ENCODE data around the gene MAN1A1.

The MAN1A1 gene

DNA sequence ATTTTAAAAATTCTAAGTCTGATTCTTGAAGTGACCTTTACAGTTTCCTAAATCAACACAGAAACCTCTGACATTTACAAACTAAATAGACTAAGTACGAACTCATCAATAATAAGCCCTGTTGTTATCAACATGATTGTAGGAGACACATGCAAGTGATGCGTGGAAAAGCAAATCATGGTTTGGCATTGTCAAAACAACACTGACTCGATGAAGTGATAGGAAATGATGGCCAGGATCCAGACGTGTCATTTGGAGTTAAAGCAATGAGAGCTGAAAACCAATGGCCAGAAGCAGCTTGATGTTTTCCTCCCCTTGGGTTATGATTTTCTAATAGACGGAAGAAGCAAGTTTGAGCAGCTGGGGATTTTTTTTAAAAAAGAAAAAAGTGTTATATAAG, 153.7 kb downstream of the MAN1A1 start:
- DNase-seq (ENCODE audit: low spot score): no peak

DNA sequence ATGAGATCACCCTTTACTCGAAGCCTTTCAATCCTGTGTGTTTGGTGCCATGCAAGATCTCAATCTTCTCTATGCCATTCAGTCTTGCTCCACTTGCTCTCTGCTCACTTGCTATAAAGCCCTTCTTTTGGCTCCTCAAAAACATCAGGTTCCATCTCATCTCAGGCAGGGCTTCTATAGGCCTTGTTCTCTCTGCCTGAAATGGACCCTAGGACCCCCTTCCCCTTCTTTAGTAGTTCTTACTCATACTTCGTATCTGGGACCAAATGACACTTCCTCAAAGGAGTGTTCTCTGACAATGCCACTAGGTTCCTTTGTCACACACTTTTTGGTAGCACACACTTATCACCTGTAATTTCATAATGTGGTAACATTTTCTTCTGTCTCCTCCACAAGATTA, 154.4 kb downstream of the MAN1A1 start:
- no peak for DNase-seq (ENCODE audit: low spot score)

- no peak for DNase-seq (ENCODE audit: low spot score)
Measured at GRCh38 chr6:119193707-119194106, 155.9 kb downstream of the MAN1A1 start.

DNA sequence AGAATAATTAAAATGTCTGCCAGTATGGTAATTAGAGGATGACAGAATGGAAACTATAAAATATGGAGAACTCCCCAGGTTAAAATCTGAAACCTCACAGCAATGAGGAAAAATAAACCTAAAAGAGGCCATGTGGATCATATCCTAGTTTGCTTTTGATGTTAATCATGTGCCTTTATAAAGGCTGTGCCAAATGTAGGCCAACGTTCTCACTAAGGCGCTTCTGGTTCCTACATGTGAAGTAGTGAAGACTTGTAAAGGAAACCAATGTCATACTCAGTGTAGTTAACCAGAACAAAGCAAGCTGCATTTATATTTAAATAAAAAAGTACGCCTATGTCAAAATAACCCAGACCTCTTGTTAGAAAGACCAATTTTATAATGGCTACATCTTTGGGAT, 157.4 kb downstream of the MAN1A1 start:
- DNase-seq (ENCODE audit: low spot score): no peak

DNA sequence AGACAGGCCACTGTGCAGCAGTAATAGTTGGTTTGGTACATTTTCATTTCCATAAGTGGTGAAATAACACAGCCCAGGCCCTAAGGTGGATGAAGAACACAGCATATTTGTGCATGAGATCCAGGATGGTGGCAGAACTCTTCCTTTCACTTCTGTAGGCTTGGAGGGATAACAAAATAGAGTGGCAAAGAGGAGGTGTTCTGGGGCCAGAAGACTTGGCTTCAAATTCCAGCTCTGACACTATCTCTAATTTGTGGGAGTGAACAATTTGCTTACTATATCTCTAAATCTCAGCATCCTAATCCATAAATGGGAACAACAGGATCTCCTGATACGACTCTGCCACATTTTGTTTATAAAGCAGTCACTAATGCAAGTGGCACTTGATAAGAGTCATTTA, 159.4 kb downstream of the MAN1A1 start:
- DNase-seq (ENCODE audit: low spot score): no peak

DNA sequence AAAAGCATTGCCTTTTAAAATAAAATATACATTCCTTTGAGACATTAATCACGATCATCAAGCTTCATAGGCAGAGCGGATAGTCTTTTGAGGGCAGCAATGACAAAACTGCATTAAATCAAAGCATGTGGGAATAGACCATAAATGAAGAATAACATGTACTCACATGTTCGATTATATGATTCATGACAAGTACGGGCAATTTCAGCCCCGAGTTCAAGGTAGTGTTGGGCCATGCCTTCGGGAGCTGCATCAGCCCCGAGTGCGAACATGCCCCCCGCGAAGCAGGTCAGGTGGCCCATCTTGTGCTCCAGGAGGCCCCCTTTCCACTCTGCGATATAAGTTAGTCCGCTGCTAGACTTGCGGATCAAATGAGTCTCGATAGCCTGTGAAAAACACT, 160.1 kb downstream of the MAN1A1 start:
- no peak for DNase-seq (ENCODE audit: low spot score)

GRCh38 chr6:119187596-119187995, 162.0 kb downstream of the MAN1A1 start:
- no peak for DNase-seq (ENCODE audit: low spot score)

GRCh38 chr6:119186490-119186889, 163.1 kb downstream of the MAN1A1 start:
- DNase-seq (ENCODE audit: low spot score): no peak

DNA sequence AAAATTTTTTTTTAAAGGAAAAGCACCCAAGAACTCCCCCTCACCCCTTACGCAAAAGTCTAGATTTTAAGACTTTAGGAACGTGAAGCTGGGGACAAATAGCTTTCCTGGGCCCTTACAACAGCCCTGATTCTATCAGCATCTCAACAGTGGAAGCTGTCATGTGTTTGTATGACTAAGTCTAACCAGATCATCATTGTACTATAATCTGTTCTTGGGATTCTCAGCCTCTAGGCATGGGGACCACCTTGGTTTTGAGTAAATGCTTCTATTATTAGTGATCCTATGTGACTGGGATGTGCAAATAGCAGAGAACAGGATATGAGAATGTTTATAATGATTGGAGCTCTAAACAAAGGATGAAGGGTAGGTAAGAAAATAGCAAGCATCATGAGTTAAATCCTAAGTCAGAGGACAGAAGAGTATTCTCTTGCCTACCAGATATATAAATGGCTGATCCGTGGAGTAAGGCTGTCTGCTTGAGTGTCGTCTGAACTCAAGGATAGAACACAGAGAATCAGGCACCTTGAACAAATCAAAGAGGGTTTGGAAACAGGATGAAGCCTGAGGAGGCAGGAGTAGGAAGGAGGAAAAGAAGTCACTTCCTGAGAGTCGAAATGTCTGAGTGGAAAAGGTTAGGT, 165.4 kb downstream of the MAN1A1 start:
- DNase-seq (ENCODE audit: low spot score): no peak

DNA sequence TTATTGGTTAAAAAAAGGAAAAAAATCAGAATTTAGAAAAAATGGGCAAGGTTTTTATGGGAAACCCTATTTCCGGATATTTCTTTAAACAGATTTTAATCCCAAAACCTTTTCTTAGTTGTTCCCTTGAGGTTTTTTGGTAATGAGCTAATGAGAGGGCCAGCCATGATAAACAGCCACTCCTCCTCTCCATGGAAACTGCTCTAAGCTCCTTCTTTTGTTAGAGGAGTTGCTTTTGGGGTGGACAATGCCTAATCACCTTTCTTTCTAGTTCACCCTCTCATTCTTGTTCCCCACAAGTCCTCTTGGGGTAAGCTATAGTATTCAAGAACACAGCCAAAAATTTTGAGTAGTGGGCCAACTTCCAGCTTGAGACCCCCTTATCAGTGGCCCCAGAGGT, 166.1 kb downstream of the MAN1A1 start:
- no peak for DNase-seq (ENCODE audit: low spot score)

DNA sequence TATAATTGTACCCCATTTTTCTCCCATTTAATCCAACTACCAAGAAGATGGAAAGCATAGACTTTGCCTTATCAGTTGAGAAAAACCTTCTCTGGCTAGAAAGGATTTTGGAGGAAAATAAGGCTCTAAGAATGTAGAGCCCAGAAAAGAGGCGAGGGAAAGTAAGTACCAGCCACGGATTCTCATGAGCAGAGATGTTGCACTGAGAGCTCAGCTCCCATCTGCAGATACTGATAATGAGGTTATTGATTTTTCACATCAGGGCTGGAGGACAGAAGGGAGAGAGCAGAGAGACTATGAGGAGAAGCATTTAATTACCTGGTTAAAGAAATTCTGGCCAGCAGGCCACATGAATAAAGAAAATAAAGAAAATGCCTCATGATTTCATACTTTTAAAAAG, 166.7 kb downstream of the MAN1A1 start:
- no peak for DNase-seq (ENCODE audit: low spot score)

- DNase-seq (ENCODE audit: low spot score): no peak
Measured at GRCh38 chr6:119182216-119182803, 167.3 kb downstream of the MAN1A1 start.

GRCh38 chr6:119181046-119181445, 168.5 kb downstream of the MAN1A1 start:
- no peak for DNase-seq (ENCODE audit: low spot score)

DNA sequence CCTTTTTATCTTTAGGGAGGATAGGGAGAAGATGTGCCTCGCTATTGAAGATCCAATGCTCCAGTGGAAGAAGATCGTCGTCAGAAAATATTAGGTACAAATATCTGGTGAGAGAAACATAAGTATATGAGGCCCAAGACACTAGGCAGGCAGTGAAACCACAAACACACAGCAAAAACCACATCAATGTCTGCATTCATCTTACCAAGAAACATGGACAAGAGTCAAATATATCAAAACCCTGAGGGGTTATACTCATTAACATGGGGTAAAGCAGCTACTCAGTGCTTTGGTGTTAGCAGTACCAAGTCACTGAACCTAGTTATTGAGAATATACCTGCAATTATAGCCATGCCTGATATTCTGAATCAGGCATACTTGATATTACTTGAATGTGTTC, 169.7 kb downstream of the MAN1A1 start:
- no peak for DNase-seq (ENCODE audit: low spot score)

GRCh38 chr6:119179062-119179461, 170.5 kb downstream of the MAN1A1 start:
- no peak for DNase-seq (ENCODE audit: low spot score)

DNA sequence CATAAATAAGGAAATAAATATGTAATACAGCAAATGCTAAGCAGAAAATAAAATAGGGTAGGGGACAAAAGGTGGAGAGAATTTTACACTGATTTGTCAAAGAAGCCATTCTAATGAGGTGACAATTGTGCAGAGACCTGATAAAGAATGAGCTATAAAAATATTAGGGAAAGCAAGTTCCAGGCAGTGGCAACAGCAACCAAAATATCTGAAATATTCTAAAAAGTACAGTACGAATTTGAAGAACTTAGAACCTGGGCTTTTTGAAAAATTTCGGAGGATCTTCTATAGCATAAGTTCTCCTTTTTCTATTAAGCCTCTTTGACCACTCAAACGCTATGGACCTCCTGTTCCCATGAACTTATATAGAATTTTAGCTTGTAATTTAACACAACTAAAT, 173.1 kb downstream of the MAN1A1 start:
- DNase-seq (ENCODE audit: low spot score): no peak

DNA sequence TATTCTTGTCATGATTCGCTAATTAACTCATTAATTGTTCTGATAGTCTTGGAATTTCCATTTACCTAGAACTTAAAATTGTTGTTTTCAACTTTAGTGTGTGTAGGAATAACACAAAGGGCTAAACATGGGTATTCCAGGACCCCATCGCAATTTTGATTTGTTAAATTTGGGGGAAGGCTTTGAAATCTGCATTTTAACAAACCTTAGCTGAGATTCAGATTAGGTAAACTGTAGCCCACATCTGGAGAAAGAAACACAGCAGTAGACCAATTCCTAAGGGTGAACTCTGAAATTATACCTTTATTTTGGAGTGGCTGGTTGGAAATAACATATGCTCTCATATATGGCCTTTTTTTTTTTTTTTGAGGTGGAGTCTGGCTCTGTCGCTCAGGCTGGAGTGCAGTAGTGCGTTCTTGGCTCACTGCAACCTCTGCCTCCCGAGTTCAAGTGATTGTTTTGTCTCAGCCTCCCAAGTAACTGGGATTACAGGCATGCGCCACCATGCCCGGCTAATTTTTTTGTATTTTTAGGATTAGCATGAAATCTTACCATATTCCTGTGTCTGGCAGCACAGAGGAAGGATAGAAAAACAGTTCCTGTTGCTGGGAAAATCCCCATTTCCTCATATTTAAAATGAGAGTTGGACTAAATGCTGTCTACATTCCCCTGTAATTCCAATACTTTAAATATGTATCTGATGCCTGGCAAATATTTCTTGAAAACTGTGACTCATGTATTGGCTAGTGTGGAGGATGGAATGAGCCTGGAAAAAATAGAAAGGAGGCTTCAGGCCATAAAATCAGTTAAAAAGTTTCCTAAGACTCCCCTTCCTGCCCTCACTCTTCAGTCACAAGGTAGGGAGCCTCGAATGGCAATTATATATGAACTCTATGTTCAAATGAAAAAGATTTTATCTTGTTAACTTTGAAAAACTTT, 174.4 kb downstream of the MAN1A1 start:
- DNase-seq (ENCODE audit: low spot score): no peak

- DNase-seq (ENCODE audit: low spot score): no peak
Measured at GRCh38 chr6:119174085-119174445, 175.5 kb downstream of the MAN1A1 start.

GRCh38 chr6:119173249-119174084, 176.1 kb downstream of the MAN1A1 start:
- no peak for DNase-seq (ENCODE audit: low spot score)

GRCh38 chr6:119172824-119173223, 176.7 kb downstream of the MAN1A1 start:
- DNase-seq (ENCODE audit: low spot score): no peak

DNA sequence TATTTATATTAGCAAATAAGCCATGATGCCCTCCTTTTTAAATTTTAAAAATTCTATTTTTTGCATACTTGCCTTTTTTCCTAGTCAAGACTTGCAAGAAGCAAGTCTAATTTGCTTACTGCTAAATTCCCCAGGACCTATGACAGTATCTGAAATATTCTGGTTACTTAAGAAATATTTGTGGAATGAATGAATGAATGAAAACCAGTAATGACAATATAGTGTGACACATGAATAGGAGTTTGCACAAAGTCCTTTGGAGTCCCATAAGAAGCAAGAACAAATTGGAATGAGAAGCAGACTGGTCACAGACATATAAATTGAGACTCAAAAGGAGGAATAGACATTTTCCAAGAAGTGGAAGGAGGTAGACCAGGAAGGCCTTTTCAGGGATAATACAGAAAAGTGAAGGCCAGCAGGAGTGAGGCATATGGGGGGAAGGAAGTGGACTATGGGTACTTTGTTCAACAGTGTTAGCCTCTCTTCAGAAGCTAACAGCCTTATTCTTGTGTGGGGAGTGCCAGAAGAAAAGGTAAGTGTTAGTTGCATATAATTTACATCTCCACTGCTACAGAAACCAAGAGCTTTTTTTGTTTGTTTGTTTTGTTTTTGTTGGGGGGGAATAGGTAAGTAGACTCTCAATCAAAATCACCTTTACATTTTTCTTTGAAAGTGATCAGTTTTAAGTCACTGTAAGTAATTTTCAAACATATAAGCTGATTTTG, 177.5 kb downstream of the MAN1A1 start:
- no peak for DNase-seq (ENCODE audit: low spot score)

All from NAMALWA (cell line).